Measurements from ENCODE around the gene CUL7. TPM values are rescaled to one million over a fixed set of nuclear protein-coding genes. Genes with fewer than 3 reads are reported as not detected.

Gene CUL7
- total RNA-seq, 1 experiment from 2014 or later, result 19.6 TPM

GRCh38 chr6:43077333-43077809, 23.7 kb upstream of the CUL7 start:
- no peak for DNase-seq (ENCODE audit: low read depth)

- DNase-seq (ENCODE audit: low read depth), result peak; percentile 44
Measured at GRCh38 chr6:43076464-43077332, 23.0 kb upstream of the CUL7 start.

GRCh38 chr6:43075670-43076463, 22.2 kb upstream of the CUL7 start, which contains the start of gene PTK7:
Gene PTK7 (plus strand): TSS chr6:43076314. CDS start chr6:43076489, 175 bp downstream.
- DNase-seq (ENCODE audit: low read depth), result no peak

GRCh38 chr6:43074847-43075669, 21.4 kb upstream of the CUL7 start:
- no peak for DNase-seq (ENCODE audit: low read depth)

GRCh38 chr6:43070028-43070632, 16.5 kb upstream of the CUL7 start:
- DNase-seq (ENCODE audit: low read depth), result peak; percentile 38

- no peak for DNase-seq (ENCODE audit: low read depth)
Measured at GRCh38 chr6:43062818-43063217, 9.2 kb upstream of the CUL7 start.

GRCh38 chr6:43061861-43062260, 8.2 kb upstream of the CUL7 start:
- peak; percentile 34 for DNase-seq (ENCODE audit: low read depth)

GRCh38 chr6:43060755-43061633, 7.3 kb upstream of the CUL7 start:
- DNase-seq (ENCODE audit: low read depth), result no peak

GRCh38 chr6:43060034-43060754, 6.5 kb upstream of the CUL7 start:
- no peak for DNase-seq (ENCODE audit: low read depth)

GRCh38 chr6:43059168-43060033, 5.8 kb upstream of the CUL7 start, which contains the start of the genes KLC4 and MRPL2:
Gene KLC4 (plus strand): TSS chr6:43059631. CDS start chr6:43061336, 1,705 bp downstream.
Gene MRPL2 (minus strand): TSS chr6:43059434. CDS start chr6:43059381, 53 bp downstream.
- DNase-seq (ENCODE audit: low read depth), result peak; percentile 98

GRCh38 chr6:43058531-43058930, 4.9 kb upstream of the CUL7 start:
- DNase-seq (ENCODE audit: low read depth), result no peak

- no peak for DNase-seq (ENCODE audit: low read depth)
Measured at GRCh38 chr6:43055966-43056365, 2.3 kb upstream of the CUL7 start.

- no peak for DNase-seq (ENCODE audit: low read depth)
Measured at GRCh38 chr6:43054206-43054943, 724 bp upstream of the CUL7 start.

- peak; percentile 15 for DNase-seq (ENCODE audit: low read depth)
Measured at GRCh38 chr6:43052842-43053544, 658 bp downstream of the CUL7 start.

GRCh38 chr6:43052225-43052841, 1.3 kb downstream of the CUL7 start:
- DNase-seq (ENCODE audit: low read depth), result no peak

- DNase-seq (ENCODE audit: low read depth), result no peak
Measured at GRCh38 chr6:43050981-43051380, 2.7 kb downstream of the CUL7 start.
